Measurements from ENCODE around the gene OCRL. TPM values are rescaled to one million over a fixed set of nuclear protein-coding genes. Genes with fewer than 3 reads are reported as not detected.

Gene OCRL
- total and polyA plus RNA-seq, 2 of the 13 experiments (the other 11 are each of a cell fraction or from before 2014, with no cell fraction given): 13.4 to 32.0 TPM

GRCh38 chrX:129641941-129642340, 101.9 kb downstream of the OCRL start (continued):
- TF ChIP-seq ZNF580 (CRISPR knock-in tag; IDR thresholded peaks at IDR 0.05; ENCODE audit: borderline replicate concordance, low read depth): no peak
- TF ChIP-seq HDAC2 (CRISPR knock-in tag; IDR thresholded peaks at IDR 0.05): no peak
- TF ChIP-seq ZFP36L2 (CRISPR knock-in tag; IDR thresholded peaks at IDR 0.05): no peak
- no peak for TF ChIP-seq SRY (CRISPR knock-in tag; IDR thresholded peaks at IDR 0.05)

Small RNAs within 50 kb of the gene (small RNA-seq; reads per million reads assigned to genes)
- gene RF01169 (ENCODE audit: insufficient read depth in 2 of 3, insufficient read length in 3 of 3, low read depth in 2 of 3, low replicate concordance in 1 of 3): 0 reads per million in 3 experiments

Other genes starting within 250 kb of the OCRL start
- gene SMARCA1, start 16.8 kb upstream of the OCRL start, total RNA-seq (2016; rRNA removed; fragmentation: Illumina TruSeq; extraction: Trizol): 145 and 248 TPM in 2 replicates
- 78.9 and 97.7 TPM in 2 replicates for gene SMARCA1, start 16.8 kb upstream of the OCRL start, polyA plus RNA-seq (2011; rRNA removed)
- gene APLN, start 114.7 kb downstream of the OCRL start, total RNA-seq (2016; rRNA removed; fragmentation: Illumina TruSeq; extraction: Trizol): 0.02 TPM in 1 of 2 replicates, not detected in the other
- gene APLN, start 114.7 kb downstream of the OCRL start, polyA plus RNA-seq (2011; rRNA removed): 0.17 and 0.26 TPM in 2 replicates
- 0.49 and 1.1 TPM in 2 replicates for gene XPNPEP2, start 198.7 kb downstream of the OCRL start, total RNA-seq (2016; rRNA removed; fragmentation: Illumina TruSeq; extraction: Trizol)
- 1.8 and 3.8 TPM in 2 replicates for gene XPNPEP2, start 198.7 kb downstream of the OCRL start, polyA plus RNA-seq (2011; rRNA removed)
- gene SASH3, start 239.7 kb downstream of the OCRL start, total RNA-seq (2016; rRNA removed; fragmentation: Illumina TruSeq; extraction: Trizol): not detected in 2 replicates
- 0.08 and 0.09 TPM in 2 replicates for gene SASH3, start 239.7 kb downstream of the OCRL start, polyA plus RNA-seq (2011; rRNA removed)

All from HepG2 (cell line).